Measurements from ENCODE around the gene FAM3C.
"Not testable (repeated sequence)": the region's sequence is repeated elsewhere in the genome, so short reads cannot be mapped to it uniquely, and the experiment has no call there.

DNA sequence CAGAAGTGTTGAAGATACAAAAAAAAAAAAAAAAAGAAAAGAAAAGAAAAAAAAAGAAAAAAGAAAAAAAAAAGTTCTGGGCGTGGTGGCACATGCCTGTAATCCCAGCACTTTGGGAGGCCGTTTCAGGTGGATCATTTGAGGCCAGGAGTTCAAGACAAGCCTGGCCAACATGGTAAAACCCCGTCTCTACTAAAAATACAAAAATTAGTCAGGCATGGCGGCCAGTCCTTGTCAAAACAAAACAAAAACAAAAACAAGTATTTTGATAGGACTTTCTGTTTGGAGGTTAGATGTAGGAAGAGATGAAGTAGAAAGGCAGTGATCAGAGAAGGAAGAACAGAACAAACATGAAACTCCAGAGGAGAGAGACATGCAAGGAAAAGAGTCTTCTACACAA, 36.4 kb upstream of the FAM3C start:
- TF ChIP-seq, protein P1, sequence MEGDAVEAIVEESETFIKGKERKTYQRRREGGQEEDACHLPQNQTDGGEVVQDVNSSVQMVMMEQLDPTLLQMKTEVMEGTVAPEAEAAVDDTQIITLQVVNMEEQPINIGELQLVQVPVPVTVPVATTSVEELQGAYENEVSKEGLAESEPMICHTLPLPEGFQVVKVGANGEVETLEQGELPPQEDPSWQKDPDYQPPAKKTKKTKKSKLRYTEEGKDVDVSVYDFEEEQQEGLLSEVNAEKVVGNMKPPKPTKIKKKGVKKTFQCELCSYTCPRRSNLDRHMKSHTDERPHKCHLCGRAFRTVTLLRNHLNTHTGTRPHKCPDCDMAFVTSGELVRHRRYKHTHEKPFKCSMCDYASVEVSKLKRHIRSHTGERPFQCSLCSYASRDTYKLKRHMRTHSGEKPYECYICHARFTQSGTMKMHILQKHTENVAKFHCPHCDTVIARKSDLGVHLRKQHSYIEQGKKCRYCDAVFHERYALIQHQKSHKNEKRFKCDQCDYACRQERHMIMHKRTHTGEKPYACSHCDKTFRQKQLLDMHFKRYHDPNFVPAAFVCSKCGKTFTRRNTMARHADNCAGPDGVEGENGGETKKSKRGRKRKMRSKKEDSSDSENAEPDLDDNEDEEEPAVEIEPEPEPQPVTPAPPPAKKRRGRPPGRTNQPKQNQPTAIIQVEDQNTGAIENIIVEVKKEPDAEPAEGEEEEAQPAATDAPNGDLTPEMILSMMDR (IDR thresholded peaks at IDR 0.05; ENCODE audit: borderline replicate concordance, extremely low read depth, low read length, poor library complexity, severe bottlenecking) = not testable (repeated sequence)
- not testable (repeated sequence) for TF ChIP-seq EZH2 (IDR thresholded peaks at IDR 0.05; ENCODE audit: borderline replicate concordance, low read depth, low read length, severe bottlenecking)

Data from DND-41 (cell line).